Type B pancreatic cell (in vitro differentiated cells): Measurements from ENCODE around the gene MGAT4A. TPM values are rescaled to one million over a fixed set of nuclear protein-coding genes. Genes with fewer than 3 reads are reported as not detected.

Experiments used
- DNase-seq: peaks from one replicate; pipeline ENCODE4 v3.0.0; 2021; ENCODE audit warnings: mixed read lengths; ENCODE audit not compliant: unreplicated experiment; ENCODE audit errors: extremely low spot score
- H3K27ac Mint-ChIP-seq: 2 replicates; pipeline ENCODE4 v1.8.0; 2021; ENCODE audit warnings: mild to moderate bottlenecking, mixed read lengths
- H3K27me3 Mint-ChIP-seq: 2 replicates; pipeline ENCODE4 v1.8.0; 2021; ENCODE audit warnings: mixed read lengths
- H3K36me3 Mint-ChIP-seq: 2 replicates; pipeline ENCODE4 v1.8.0; 2021; ENCODE audit warnings: mixed read lengths
- H3K4me1 Mint-ChIP-seq: one replicate; pipeline ENCODE4 v1.8.0; 2021; ENCODE audit warnings: mixed read lengths; ENCODE audit not compliant: unreplicated experiment
- H3K4me3 Mint-ChIP-seq: 2 replicates; pipeline ENCODE4 v1.8.0; 2021; ENCODE audit warnings: mild to moderate bottlenecking, mixed read lengths
- H3K9me3 Mint-ChIP-seq: 2 replicates; pipeline ENCODE4 v1.8.0; 2021; ENCODE audit warnings: mixed read lengths
- CTCF ChIP-seq: fragments of 200-600 bp; sonication (generic); conservative IDR thresholded peaks from 2 replicates; pipeline ENCODE4 v1.5.0; 2021; ENCODE audit warnings: antibody characterized with exemption, mild to moderate bottlenecking
- total RNA-seq: library from RNA; stranded (reverse); gene quantifications from 2 replicates; pipeline ENCODE4 v1.2.1, GENCODE V29; 2021; ENCODE audit warnings: low replicate concordance

Gene MGAT4A
- total RNA-seq, 1 donor from 2014 or later, result 32.5 TPM

GRCh38 chr2:98776136-98776535 is 45.2 kb upstream of the MGAT4A start:
- Mint-ChIP-seq H3K27ac (no peak overlapping the region), H3K9me3 (no peaks in the 10 kb centered on the region), H3K27me3 (no peaks in the 10 kb centered on the region), H3K36me3 (no peaks in the 10 kb centered on the region), H3K4me3 (no peak overlapping the region), H3K4me1 (peaks cover 8% of the 10 kb centered on the region)
- TF ChIP-seq CTCF, result no peak
- DNase-seq, result no peak

- no peak overlapping the region for H3K27ac Mint-ChIP-seq
- H3K36me3 Mint-ChIP-seq, result no peaks in the 10 kb centered on the region
- DNase-seq, result no peak
- no peak for TF ChIP-seq CTCF
- no peaks in the 10 kb centered on the region for H3K9me3 Mint-ChIP-seq
- peaks cover 8% of the 10 kb centered on the region for H3K4me1 Mint-ChIP-seq
- no peak overlapping the region for H3K4me3 Mint-ChIP-seq
- H3K27me3 Mint-ChIP-seq, result no peaks in the 10 kb centered on the region
Measured at GRCh38 chr2:98775146-98775986, 44.4 kb upstream of the MGAT4A start.

GRCh38 chr2:98773907-98774306 is 43.0 kb upstream of the MGAT4A start:
- Mint-ChIP-seq H3K27ac (no peak overlapping the region), H3K27me3 (no peaks in the 10 kb centered on the region)

GRCh38 chr2:98773169-98773568 is 42.2 kb upstream of the MGAT4A start:
- Mint-ChIP-seq H3K36me3 (no peaks in the 10 kb centered on the region), H3K4me3 (no peak overlapping the region), H3K9me3 (no peaks in the 10 kb centered on the region), H3K4me1 (peaks cover 17% of the 10 kb centered on the region), H3K27ac (no peak overlapping the region), H3K27me3 (no peaks in the 10 kb centered on the region)
- TF ChIP-seq CTCF, result no peak
- no peak for DNase-seq

More at GRCh38 chr2:98773907-98774306, 43.0 kb upstream of the MGAT4A start:
- Mint-ChIP-seq H3K4me3 (no peak overlapping the region), H3K9me3 (no peaks in the 10 kb centered on the region), H3K36me3 (no peaks in the 10 kb centered on the region), H3K4me1 (peaks cover 11% of the 10 kb centered on the region)
- DNase-seq, result no peak
- no peak for TF ChIP-seq CTCF

GRCh38 chr2:98772536-98772935 is 41.6 kb upstream of the MGAT4A start:
- Mint-ChIP-seq H3K36me3 (no peaks in the 10 kb centered on the region), H3K27me3 (no peaks in the 10 kb centered on the region), H3K4me1 (peaks cover 17% of the 10 kb centered on the region), H3K27ac (no peak overlapping the region), H3K4me3 (no peak overlapping the region), H3K9me3 (no peaks in the 10 kb centered on the region)
- no peak for DNase-seq
- TF ChIP-seq CTCF, result no peak
